ENCODE measurements around the gene RRP15.

DNA sequence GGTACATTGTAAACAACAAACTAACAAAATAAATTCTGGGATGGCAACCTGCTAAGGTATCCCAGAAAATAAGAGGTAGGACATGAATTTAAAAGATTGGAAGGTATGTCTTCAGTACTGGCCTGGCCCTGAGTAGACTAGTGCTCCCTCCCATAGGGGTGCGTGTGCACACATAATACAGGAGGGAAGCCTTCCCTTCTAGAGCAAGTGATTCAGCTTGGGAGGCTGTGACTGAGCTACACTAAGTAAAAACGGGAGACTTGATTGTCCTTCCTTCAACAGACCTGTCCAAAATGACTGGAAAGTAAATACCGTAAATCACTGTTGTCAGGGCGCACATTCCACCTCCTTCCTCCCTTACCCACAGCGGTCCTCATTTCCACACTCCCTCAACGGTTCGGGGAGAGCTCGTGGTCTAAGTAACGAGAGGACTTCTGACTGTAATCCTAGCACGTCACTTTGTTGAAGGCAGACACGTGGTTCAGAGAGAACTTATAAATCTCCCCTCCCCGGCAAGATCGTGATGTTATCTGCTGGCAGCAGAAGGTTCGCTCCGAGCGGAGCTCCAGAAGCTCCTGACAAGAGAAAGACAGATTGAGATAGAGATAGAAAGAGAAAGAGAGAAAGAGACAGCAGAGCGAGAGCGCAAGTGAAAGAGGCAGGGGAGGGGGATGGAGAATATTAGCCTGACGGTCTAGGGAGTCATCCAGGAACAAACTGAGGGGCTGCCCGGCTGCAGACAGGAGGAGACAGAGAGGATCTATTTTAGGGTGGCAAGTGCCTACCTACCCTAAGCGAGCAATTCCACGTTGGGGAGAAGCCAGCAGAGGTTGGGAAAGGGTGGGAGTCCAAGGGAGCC is 60.0 kb downstream of the RRP15 start, which contains the start of gene TGFB2:
- TF ChIP-seq CTCF (IDR thresholded peaks at IDR 0.05; ENCODE audit: low read length), result no peak
- no peak for TF ChIP-seq EZH2 (IDR thresholded peaks at IDR 0.05; ENCODE audit: borderline replicate concordance, low read length)
